ENCODE measurements around the gene CDA.
"Not testable (repeated sequence)": the region's sequence is repeated elsewhere in the genome, so short reads cannot be mapped to it uniquely, and the experiment has no call there.

CDA gene

GRCh38 chr1:20586953-20587660, 1.8 kb upstream of the CDA start:
- DNase-seq = no peak

- DNase-seq = no peak
These were observed 1.2 kb upstream of the CDA start for GRCh38 chr1:20587661-20588053.

DNA sequence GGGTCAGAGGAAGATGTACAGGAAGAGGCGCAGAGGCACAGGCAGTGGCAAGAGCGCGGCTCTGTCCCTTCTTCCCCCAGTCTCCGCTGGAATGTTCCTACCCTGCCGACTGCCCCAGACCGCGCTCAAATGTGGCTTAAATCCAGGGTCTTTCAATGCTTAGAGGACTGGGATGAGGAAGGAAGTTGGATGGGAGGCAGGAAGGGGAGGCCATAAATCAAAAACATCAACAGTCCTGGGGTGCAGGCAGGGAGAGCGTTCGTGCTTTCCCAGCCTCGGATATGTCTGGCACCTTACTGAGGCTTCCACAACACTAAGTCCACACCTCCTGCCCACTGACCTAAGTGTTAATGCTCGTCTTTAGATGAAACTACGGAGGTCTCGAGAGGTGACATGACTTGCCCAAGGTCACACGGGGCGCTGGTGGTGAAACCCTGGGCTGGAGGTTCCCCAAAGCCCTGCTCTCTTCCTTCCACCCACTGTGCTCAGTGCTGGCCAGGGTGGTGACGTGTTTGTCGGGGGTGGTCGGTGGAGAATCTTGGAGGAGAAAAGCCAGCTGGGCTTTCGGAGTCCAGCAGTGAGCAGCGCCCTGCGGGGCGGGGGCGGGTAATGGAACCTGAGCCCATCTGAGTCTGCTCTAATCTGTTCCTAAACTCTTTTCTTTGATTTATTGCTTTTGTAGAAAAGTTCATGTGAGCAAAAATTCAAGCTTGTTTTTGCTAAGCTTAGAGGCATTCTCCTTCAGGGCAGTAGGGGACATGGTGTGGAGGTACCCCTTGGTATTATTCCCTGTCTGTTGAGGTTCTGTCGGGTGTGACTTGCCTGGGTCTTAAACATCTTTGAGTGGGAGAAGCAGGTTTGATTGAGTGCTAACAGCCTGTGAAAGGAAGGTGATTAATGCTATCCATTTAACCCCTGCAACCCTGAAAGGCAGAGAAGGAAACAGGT, 708 bp downstream of the CDA start:
- no peak for DNase-seq

DNA sequence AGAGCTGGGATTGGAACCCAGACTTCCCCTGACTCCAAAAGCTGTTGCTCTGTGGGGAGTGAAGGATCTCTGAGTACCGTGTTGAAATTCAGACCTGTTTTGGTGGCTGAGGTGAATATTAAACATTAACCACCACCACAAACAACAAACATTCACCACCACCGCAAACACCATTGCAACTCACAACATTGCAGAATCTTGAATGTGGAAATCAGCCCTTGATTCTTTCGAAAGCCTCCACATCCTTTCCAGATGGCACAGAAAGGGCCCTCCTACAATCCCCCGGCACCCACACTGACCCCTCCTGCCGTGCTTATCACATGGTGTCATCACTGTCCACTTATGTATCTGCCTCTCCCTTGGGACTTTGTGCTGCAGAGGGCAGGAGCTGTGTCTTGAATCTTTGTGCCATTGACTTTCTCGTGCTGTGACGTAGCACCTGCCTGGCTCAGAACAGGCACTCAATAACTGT, 1.4 kb downstream of the CDA start:
- DNase-seq = no peak

DNA sequence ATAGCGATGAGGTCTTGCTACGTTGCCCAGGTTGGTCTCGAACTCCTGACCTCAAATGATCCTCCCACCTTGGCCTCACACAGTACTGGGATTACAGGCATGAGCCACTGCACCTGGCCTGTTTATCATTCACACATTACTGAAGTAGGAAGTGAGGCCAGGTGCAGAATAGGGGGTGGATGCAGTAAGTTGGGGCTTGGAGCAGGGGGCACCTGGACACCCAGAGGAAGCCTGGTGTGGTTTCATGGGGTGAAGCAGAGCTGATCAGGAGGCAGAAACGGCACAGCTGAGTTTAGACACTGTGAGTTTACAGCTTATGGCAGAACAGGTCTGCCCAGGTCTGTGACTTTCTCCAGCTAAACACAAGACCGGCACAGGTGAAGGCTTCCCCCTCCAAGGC, 4.9 kb downstream of the CDA start:
- DNase-seq = no peak

DNA sequence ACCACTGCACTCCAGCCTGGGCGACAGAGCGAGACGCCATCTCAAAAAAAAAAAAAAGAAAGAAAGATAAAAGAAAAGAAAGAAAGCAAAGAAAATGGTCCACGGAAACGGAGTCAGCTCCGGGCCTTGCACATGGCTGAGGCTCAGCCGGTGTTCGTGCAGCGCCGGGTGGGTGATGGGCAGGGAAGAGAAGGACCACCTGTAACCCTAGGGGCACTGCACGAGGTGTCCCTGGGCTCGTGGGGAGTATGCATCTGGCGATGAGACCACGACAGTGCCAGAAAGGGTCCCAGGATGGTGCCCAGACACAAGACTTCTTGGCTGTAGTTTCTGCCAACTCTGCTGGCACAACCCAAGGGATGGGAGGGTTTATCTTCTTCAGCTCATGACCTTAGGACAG, 5.8 kb downstream of the CDA start:
- DNase-seq = no peak

- no peak for DNase-seq
These were observed 7.2 kb downstream of the CDA start for GRCh38 chr1:20596106-20596505.

GRCh38 chr1:20597650-20598049, 8.8 kb downstream of the CDA start:
- no peak for DNase-seq

GRCh38 chr1:20600156-20600555, 11.3 kb downstream of the CDA start:
- DNase-seq = no peak

GRCh38 chr1:20601129-20601825, 12.4 kb downstream of the CDA start:
- DNase-seq = no peak

- no peak for DNase-seq
These were observed 14.1 kb downstream of the CDA start for GRCh38 chr1:20602851-20603450.

DNA sequence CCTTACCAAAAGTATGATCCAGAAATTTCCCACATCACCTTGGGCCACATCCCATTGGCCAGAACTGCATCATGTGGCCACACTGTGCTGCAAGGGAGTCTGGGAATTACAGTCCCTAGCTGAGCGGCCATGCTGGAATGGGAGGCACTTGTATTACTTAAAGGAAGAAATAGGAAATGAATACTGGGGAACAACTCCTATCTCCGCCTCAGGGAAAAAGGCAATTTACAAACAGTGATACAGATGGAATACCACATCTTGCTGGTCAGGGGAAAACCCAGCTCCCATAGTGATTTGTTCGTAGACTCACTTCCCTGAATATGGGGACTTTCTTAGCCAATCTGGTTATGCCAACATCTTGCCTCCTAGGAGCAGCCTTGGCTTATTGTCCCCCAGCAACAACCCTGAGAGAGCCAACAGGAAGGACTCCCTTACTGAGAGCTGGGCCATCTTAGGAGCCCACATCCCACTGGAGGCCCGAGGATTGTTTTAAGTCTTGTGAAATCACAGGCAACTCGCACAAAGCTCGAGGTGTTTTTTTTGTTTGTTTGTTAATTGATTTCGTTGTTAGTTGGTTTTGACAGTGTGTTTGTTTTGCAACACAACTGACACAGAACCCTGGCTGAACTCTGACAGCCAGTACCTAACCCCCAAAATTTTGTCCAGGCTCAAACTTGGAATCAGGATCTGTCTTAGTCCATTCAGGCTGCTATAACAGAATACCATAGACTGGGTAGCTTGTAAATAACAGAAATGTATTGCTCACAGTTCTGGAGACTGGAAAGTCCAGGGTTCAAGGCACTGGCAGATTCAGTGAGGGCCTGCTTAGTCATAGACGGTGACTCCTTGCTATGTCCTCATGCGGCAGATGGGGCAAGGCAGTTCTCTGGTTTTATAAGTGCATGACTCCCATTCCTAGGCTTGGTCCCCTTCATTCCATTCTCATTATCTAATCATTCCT, 14.9 kb downstream of the CDA start:
- no peak for DNase-seq

DNA sequence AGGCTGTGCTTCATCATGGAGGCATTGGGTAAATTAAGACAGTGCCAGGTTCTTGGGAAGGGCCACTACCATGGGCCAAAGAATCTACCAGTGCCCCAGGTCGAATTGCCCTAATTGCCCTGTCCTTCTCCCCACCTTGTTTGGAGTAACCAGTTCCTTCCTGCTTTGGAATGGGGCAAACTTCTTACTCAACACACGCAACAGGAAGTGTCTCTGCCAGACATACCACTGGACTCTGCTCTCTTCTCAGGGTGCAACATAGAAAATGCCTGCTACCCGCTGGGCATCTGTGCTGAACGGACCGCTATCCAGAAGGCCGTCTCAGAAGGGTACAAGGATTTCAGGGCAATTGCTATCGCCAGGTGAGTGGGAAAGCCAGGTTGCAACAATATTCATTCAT, 15.8 kb downstream of the CDA start:
- no peak for DNase-seq

GRCh38 chr1:20606801-20607570, 18.1 kb downstream of the CDA start:
- DNase-seq = not testable (repeated sequence)

DNA sequence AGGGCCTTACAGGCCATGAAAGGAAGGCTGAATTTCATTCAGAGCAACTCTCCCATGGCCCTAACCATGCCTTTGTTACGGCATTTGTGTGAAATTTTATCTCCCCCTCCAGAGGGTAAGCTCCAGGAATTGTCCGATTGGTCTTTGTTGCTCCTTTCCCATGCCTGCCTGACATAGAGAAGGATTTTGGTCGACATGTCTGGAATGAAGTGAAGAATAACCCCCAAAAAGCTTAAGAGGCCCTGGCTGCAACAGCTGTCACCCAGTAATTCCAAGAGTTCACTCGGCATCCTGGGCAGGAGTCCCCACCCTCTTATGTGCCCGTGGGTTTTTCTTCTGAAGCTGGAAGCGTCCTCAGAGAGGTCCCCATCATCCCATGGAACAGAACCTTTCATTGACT, 20.6 kb downstream of the CDA start:
- no peak for DNase-seq

- no peak for DNase-seq
These were observed 22.1 kb downstream of the CDA start for GRCh38 chr1:20610970-20611369.

DNA sequence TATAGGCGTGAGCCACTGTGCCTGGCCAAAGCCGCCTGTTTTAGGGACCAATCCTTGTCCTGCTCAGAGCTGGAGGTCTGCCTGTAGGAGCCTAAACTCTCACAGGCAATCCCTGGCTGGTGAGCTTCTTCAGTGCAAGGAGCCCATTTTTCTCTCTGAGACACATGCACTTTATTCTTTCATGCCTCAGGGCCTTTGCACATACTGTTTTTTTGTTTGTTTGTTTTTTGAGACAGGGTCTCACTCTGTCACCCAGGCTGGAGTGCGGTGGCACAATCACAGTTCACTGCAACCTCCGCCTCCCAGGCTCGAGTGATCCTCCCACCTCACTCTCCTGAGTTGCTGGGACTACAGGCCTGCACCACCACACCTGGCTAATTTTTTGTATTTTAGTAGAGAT, 22.8 kb downstream of the CDA start:
- DNase-seq = no peak

DNA sequence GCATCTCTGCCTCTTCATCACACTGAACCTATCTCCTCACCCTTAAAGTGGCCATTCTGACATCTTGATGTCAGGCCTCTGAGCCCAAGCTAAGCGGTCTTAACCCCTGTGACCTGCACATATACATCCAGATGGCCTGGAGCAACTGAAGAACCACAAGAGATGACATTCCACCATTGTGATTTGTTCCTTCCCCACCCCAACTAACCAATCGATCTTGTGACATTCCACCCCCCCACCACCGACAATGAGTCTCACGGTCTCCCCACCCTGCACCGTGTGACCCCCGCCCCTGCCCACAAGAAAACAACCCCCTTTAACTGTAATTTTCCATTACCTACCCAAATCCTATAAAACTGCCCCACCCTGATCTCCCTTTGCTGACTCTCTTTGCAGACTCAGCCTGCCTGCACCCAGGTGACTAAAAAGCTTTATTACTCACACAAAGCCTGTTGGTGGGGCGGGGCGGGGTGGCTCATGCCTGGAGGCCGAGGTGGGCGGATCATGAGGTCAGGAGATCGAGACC, 23.4 kb downstream of the CDA start:
- DNase-seq = no peak

DNA sequence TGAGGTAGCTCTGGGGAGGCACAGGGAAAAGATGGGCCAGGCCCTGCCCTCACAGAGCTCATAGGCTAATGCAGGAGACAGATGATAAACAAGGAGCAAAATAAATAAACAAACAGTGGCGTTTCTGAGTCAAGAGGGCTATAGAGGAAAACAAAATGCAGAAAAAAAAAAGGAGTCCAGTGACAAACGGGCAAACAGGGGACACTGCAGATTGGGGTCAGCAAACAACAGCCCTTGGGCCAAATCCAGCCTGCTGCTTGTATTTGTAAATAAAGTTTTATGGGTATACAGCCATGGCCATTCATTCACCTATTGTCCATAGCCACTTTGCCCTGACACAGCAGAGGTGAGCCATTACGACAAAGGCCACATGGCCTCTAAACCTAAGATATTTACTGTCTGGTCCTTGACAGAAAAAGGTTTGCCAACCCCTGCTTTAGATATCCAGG, 25.3 kb downstream of the CDA start:
- DNase-seq = no peak

Measured in amygdala (tissue), 56 donors.